HG03460 (cell line): ENCODE data around the gene NEK10.
"Not testable (repeated sequence)": the region's sequence is repeated elsewhere in the genome, so short reads cannot be mapped to it uniquely, and the experiment has no call there.

Source experiments
- ATAC-seq: cut with Tn5 transposase; IDR thresholded peaks from one replicate; pipeline ENCODE4 v1.9.1; 2021; ENCODE audit not compliant: unreplicated experiment

NEK10 gene

GRCh38 chr3:27354588-27355203, 14.5 kb downstream of the NEK10 start:
- ATAC-seq, result no peak

- no peak for ATAC-seq
These were observed 15.0 kb downstream of the NEK10 start for GRCh38 chr3:27354161-27354560.

GRCh38 chr3:27353221-27353620, 16.0 kb downstream of the NEK10 start:
- ATAC-seq, result no peak

- no peak for ATAC-seq
These were observed 17.1 kb downstream of the NEK10 start for GRCh38 chr3:27352047-27352446.

GRCh38 chr3:27349832-27350231, 19.4 kb downstream of the NEK10 start:
- ATAC-seq, result no peak

GRCh38 chr3:27345959-27346865, 23.0 kb downstream of the NEK10 start:
- ATAC-seq, result no peak

GRCh38 chr3:27345493-27345892, 23.7 kb downstream of the NEK10 start:
- peak; percentile 50 for ATAC-seq

- ATAC-seq, result no peak
These were observed 24.1 kb downstream of the NEK10 start for GRCh38 chr3:27345045-27345444.

- ATAC-seq, result no peak
These were observed 25.0 kb downstream of the NEK10 start for GRCh38 chr3:27344192-27344591.

- ATAC-seq, result no peak
These were observed 26.9 kb downstream of the NEK10 start for GRCh38 chr3:27342267-27342666.

GRCh38 chr3:27340534-27340933, 28.6 kb downstream of the NEK10 start:
- peak; percentile 78 for ATAC-seq

- ATAC-seq, result no peak
These were observed 33.6 kb downstream of the NEK10 start for GRCh38 chr3:27335571-27335970.

GRCh38 chr3:27333843-27334242, 35.3 kb downstream of the NEK10 start:
- ATAC-seq, result no peak

- not testable (repeated sequence) for ATAC-seq
These were observed 40.0 kb downstream of the NEK10 start for GRCh38 chr3:27328982-27329762.

- ATAC-seq, result no peak
These were observed 42.3 kb downstream of the NEK10 start for GRCh38 chr3:27326629-27327545.

- ATAC-seq, result no peak
These were observed 43.0 kb downstream of the NEK10 start for GRCh38 chr3:27326202-27326601.

GRCh38 chr3:27325419-27325818, 43.8 kb downstream of the NEK10 start:
- ATAC-seq, result no peak

- no peak for ATAC-seq
These were observed 44.5 kb downstream of the NEK10 start for GRCh38 chr3:27324686-27325085.

- ATAC-seq, result no peak
These were observed 46.1 kb downstream of the NEK10 start for GRCh38 chr3:27323087-27323570.

- no peak for ATAC-seq
These were observed 46.5 kb downstream of the NEK10 start for GRCh38 chr3:27322634-27323033.
